ENCODE measurements around the gene LGALS1.
"Not testable (repeated sequence)": the region's sequence is repeated elsewhere in the genome, so short reads cannot be mapped to it uniquely, and the experiment has no call there.

Gene LGALS1

DNA sequence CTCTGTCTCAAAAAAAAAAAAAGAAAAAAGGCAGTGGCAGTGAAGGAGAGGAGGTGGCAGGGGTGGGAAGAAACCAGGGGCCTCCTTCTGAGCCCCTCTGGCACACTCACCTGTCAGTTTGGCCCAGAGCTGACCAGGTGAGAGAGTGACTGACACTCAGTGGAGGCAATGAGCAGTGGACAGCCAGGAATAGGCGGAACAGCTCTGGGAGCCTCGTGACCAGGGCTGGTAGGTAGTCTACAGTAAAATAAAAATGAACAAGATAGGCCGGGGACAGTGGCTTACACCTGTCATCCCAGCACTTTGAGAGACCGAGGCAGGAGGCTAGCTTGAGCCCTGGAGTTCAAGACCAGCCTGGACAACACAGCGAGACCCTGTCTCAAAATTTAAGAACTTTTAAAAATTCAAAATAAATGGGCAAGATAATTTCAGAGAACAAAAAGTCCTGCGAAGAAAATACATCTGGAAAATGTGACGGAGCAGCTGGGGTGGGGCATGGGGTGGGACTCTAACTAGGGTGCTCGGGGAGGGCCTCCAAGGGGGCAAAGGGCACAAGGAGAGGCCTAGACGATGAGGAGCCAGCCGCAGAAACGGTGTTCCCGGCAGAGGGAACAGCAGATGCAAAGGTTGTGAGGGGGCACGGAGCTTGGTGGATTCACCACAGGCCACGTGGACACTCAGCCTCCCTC, 20.7 kb upstream of the LGALS1 start:
- Histone ChIP-seq H3K27me3 (ENCODE audit: insufficient read depth, poor library complexity, severe bottlenecking) (no peaks in the 10 kb centered on the region), H3K4me3 (replicated peaks; ENCODE audit: insufficient read depth, low read length) (no peak overlapping the region), H3K27ac (replicated peaks) (no peak overlapping the region)
- no peak for TF ChIP-seq GABPA (IDR thresholded peaks at IDR 0.05; ENCODE audit: low read depth)
- TF ChIP-seq POLR2AphosphoS5 (IDR thresholded peaks at IDR 0.05; ENCODE audit: low read depth): no peak
- no peak for TF ChIP-seq REST (IDR thresholded peaks at IDR 0.05; ENCODE audit: insufficient replicate concordance, low read depth)
- TF ChIP-seq SPI1 (IDR thresholded peaks at IDR 0.05; ENCODE audit: borderline replicate concordance, low read depth): no peak
- no peak for TF ChIP-seq CTCF (IDR thresholded peaks at IDR 0.05; ENCODE audit: insufficient read depth, low read length)
- DNase-seq (ENCODE audit: low read depth in 1 of 2, low spot score in 1 of 2): no peak

DNA sequence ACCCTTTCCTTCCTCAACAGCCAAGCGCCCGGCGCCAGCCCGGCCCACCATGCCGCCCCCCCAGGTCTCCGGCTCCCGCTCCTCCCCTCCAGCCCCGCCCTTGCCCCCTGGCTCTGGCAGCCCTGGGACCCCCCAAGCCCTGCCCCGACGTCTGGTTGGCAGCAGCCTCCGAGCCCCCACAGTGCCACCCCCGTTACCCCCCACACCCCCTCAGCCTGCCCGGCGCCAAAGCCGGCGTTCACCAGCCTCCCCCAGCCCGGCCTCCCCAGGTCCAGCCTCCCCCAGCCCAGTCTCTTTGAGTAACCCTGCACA, 20.2 kb upstream of the LGALS1 start:
- no peaks in the 10 kb centered on the region for H3K27me3 ChIP-seq (ENCODE audit: insufficient read depth, poor library complexity, severe bottlenecking)
- no peak for TF ChIP-seq SPI1 (IDR thresholded peaks at IDR 0.05; ENCODE audit: borderline replicate concordance, low read depth)
- TF ChIP-seq GABPA (IDR thresholded peaks at IDR 0.05; ENCODE audit: low read depth): no peak
- TF ChIP-seq POLR2AphosphoS5 (IDR thresholded peaks at IDR 0.05; ENCODE audit: low read depth): no peak
- no peak for TF ChIP-seq REST (IDR thresholded peaks at IDR 0.05; ENCODE audit: insufficient replicate concordance, low read depth)
- TF ChIP-seq CTCF (IDR thresholded peaks at IDR 0.05; ENCODE audit: insufficient read depth, low read length): no peak
- no peak overlapping the region for H3K27ac ChIP-seq (replicated peaks)
- H3K4me3 ChIP-seq (replicated peaks; ENCODE audit: insufficient read depth, low read length): no peak overlapping the region
- DNase-seq (ENCODE audit: low read depth in 1 of 2, low spot score in 1 of 2): no peak

DNA sequence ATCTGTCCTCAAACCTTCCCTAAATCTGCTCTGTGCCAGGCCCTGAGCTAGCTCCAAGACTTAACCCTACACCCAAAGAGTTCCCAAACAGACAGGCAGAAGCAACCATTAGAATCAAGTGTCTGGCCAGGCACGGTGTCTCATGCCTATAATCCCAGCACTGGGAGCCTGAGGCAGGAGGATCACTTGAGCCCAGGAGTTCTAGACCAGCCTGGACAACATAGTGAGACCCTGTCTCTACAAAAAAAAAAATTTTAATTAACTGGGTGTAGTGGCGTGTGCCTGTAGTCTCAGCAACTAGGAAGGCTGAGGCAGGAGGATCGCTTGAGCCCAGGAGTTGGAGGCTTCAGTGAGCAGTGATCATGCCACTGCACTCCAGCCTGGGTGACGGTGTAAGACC, 18.9 kb upstream of the LGALS1 start:
- H3K27me3 ChIP-seq (ENCODE audit: insufficient read depth, poor library complexity, severe bottlenecking); H3K4me3 ChIP-seq (replicated peaks; ENCODE audit: insufficient read depth, low read length); H3K27ac ChIP-seq (replicated peaks); DNase-seq (ENCODE audit: low read depth in 1 of 2, low spot score in 1 of 2): not testable (repeated sequence)

GRCh38 chr22:37657590-37658132, 17.8 kb upstream of the LGALS1 start:
- TF ChIP-seq CTCF (IDR thresholded peaks at IDR 0.05; ENCODE audit: insufficient read depth, low read length) (no peak), POLR2AphosphoS5 (IDR thresholded peaks at IDR 0.05; ENCODE audit: low read depth) (peak; percentile 60; the same call in 1 of the 2 replicates)
- Histone ChIP-seq H3K4me3 (replicated peaks; ENCODE audit: insufficient read depth, low read length) (peak overlapping the region; percentile 54), H3K27ac (replicated peaks) (peak overlapping the region; percentile 62), H3K27me3 (ENCODE audit: insufficient read depth, poor library complexity, severe bottlenecking) (no peaks in the 10 kb centered on the region)
- DNase-seq (ENCODE audit: low read depth in 1 of 2, low spot score in 1 of 2): peak in 1 of 2 experiments; percentile 25
